NB4 (cell line): Measurements from ENCODE around the gene PLAC1.

Experiments used
- DNase-seq: peaks from one replicate; pipeline ENCODE4 v3.0.0; 2010; ENCODE audit warnings: low read depth
- H3K4me3 ChIP-seq: one replicate; pipeline ENCODE4 v1.5.1; 2011; ENCODE audit warnings: mild to moderate bottlenecking, low read depth, low read length, moderate library complexity
- CTCF ChIP-seq: IDR thresholded peaks from one replicate; pipeline ENCODE4 v1.5.1; 2012; ENCODE audit warnings: low read depth, low read length
- MYC ChIP-seq: IDR thresholded peaks from 2 replicates; pipeline ENCODE4 v1.6.1; 2011; ENCODE audit warnings: low read depth, low read length
- POLR2A ChIP-seq: IDR thresholded peaks from 2 replicates; pipeline ENCODE4 v1.6.1; 2011; ENCODE audit warnings: mild to moderate bottlenecking; ENCODE audit not compliant: insufficient read length; ENCODE audit errors: extremely low read depth
- TF ChIP-seq, protein P1 (sequence below): IDR thresholded peaks from 2 replicates; pipeline ENCODE4 v1.6.1; 2011; ENCODE audit warnings: low read depth, low read length

PLAC1 gene

DNA sequence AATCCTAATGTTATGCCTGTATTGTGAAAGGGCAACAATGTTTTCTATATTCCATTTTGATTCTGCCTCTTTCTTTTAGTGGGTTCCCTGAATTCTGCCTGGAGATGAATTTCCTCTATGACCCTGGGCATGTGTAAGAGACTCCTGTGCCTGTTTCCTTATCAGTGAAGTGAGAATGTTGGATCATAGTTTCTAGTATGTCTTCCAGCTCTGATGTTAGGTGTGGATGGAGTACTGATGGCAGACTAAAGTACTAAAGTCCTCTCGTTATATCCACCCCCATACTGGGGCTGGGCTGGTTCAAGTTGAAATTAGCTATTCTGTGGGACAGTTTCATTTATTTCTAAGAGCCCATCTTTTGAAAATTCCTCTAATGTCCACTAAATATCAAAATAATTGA is 29.6 kb downstream of the PLAC1 start:
- DNase-seq = no peak
- no peak overlapping the region for H3K4me3 ChIP-seq
- TF ChIP-seq POLR2A = no peak
- TF ChIP-seq MYC = no peak
- TF ChIP-seq, protein P1, sequence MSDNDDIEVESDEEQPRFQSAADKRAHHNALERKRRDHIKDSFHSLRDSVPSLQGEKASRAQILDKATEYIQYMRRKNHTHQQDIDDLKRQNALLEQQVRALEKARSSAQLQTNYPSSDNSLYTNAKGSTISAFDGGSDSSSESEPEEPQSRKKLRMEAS = no peak
- TF ChIP-seq CTCF = no peak

DNA sequence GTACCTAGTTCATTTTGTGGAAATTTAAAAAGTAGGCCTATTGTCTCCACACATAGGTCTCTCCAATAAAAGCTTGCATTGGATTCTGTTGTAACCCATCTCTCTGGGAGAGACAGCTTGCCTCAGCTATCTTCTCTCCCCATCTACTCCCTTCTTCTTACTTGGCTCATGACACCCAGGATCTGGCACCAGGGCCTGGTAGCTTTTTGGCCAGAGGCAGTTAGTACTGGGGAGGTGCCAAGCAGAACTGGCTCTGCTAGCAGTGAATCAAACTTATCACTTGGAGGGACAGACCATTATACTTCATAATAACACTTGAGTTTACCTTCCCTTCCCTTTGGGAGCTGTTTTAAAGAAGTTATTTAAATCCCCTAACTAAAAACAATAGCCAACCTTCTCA is 31.8 kb downstream of the PLAC1 start:
- H3K4me3 ChIP-seq = no peak overlapping the region
- DNase-seq = no peak
- TF ChIP-seq, protein P1 = no peak
- TF ChIP-seq MYC = no peak
- TF ChIP-seq CTCF = no peak
- no peak for TF ChIP-seq POLR2A

GRCh38 chrX:134625315-134625718 is 33.0 kb downstream of the PLAC1 start:
- TF ChIP-seq MYC = no peak
- TF ChIP-seq, protein P1 = no peak
- no peak for TF ChIP-seq POLR2A
- no peak for TF ChIP-seq CTCF
- DNase-seq = no peak
- no peak overlapping the region for H3K4me3 ChIP-seq

GRCh38 chrX:134624046-134624430 is 34.2 kb downstream of the PLAC1 start:
- no peak for DNase-seq
- H3K4me3 ChIP-seq = no peak overlapping the region
- TF ChIP-seq CTCF = no peak
- TF ChIP-seq POLR2A = no peak
- TF ChIP-seq MYC = no peak
- TF ChIP-seq, protein P1 = no peak

GRCh38 chrX:134623293-134624045 is 34.8 kb downstream of the PLAC1 start:
- H3K4me3 ChIP-seq = no peak overlapping the region
- no peak for DNase-seq
- no peak for TF ChIP-seq POLR2A
- TF ChIP-seq MYC = no peak
- TF ChIP-seq, protein P1 = no peak
- no peak for TF ChIP-seq CTCF
